SW480 (cell line): ENCODE results near the gene NMUR2.

Experiments used
- DNase-seq: peaks from one replicate; pipeline ENCODE4 v3.0.0-alpha.2; 2016; ENCODE audit warnings: low spot score

Gene NMUR2, protein sequence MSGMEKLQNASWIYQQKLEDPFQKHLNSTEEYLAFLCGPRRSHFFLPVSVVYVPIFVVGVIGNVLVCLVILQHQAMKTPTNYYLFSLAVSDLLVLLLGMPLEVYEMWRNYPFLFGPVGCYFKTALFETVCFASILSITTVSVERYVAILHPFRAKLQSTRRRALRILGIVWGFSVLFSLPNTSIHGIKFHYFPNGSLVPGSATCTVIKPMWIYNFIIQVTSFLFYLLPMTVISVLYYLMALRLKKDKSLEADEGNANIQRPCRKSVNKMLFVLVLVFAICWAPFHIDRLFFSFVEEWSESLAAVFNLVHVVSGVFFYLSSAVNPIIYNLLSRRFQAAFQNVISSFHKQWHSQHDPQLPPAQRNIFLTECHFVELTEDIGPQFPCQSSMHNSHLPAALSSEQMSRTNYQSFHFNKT

GRCh38 chr5:152405145-152405544 lies at the start of gene NMUR2:
NMUR2 (minus strand) TSS chr5:152405279; CDS start chr5:152405113, 166 bp downstream.
- DNase-seq, result peak; percentile 44

DNA sequence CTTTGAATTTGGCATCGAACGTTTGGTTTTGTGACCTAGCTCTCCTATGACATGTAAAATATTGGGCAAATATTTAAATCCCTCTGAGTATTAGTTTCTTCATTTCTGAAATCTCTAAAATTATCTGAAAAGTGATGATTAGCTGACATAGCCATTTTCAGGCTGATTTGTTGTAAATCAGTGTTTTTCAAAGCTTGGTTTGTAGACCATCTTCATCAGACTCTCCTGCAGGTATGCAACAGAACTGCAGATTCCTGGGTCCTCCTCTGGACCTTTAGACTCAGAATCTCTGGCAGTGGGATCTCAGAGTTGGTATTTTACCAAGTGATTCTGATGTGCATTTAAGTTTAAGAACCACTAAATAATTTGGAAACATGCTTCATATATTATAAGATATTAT lies 38.9 kb upstream of the NMUR2 start:
- no peak for DNase-seq

GRCh38 chr5:152439791-152440190 lies 34.7 kb upstream of the NMUR2 start:
- DNase-seq, result no peak

GRCh38 chr5:152437866-152438265 lies 32.8 kb upstream of the NMUR2 start:
- no peak for DNase-seq

DNA sequence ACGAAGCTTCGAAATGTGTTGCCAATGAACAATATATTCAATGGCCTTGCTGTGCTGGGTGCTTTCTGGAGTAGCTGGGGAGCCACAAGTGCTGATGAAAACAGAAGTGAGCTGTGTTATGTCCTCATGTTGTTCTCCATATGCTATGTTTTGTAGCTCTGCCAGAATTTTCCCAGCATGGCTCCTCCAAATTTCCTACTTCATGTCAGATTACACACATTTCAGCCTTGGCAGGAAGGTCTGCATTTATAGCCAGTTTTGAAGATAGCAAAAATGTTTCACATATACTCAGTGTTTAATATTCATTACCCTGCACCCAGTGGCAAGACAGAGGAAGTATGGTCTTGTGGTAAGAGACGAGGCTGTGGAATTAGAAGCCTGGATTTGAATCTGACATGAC lies 22.6 kb upstream of the NMUR2 start:
- no peak for DNase-seq

- no peak for DNase-seq
These were observed 20.0 kb upstream of the NMUR2 start for GRCh38 chr5:152425083-152425482.

DNA sequence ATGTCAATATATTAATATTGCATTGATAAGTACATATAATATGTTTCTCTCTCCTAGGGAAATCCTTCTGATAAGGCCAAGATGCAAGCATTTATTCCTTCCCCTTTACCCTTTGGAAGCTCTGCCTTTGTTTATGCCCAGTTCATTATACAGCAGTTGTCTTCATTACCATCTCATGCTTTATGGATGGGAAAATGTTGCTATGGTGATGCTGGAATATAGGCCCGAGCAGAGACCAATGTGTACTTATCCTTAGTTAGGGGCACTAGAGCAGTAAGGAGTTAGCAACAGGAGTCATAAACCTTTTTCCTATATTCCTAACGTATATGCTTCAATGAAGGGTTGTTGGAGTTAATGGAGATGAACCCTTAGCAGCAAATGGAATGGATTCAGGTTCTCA lies 19.4 kb upstream of the NMUR2 start:
- no peak for DNase-seq

GRCh38 chr5:152422081-152422480 lies 17.0 kb upstream of the NMUR2 start:
- DNase-seq, result no peak

GRCh38 chr5:152412129-152412528 lies 7.0 kb upstream of the NMUR2 start:
- no peak for DNase-seq

DNA sequence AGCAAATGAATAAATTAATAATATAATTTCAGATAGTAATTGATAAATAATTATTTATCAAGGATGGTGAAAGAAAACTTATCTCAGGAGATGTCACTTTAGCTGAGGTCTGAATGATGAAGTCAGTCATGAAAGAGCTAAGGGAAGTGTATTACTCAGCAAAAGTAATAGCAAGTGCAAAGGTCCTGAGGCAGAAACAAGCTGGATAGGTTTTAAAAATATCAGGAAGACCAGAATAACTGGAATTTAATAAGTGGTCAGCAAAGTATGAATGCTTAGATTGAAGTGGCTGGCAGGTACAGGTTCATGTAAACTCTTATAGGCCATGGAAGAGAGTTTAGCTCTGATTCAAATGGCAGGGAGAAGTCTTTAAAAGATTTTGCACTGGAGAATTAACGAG lies 1.0 kb upstream of the NMUR2 start:
- DNase-seq, result no peak

DNA sequence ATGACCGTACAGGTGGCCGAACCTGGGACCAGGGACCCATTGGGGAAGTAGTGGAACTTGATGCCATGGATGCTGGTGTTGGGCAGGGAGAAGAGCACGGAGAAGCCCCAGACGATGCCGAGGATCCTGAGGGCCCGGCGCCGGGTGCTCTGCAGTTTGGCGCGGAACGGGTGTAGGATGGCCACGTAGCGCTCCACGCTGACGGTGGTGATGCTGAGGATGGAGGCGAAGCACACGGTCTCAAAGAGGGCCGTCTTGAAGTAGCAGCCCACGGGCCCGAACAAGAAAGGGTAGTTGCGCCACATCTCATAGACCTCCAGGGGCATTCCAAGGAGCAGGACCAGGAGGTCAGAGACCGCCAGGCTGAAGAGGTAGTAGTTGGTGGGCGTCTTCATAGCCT lies 585 bp downstream of the NMUR2 start:
- DNase-seq, result no peak

DNA sequence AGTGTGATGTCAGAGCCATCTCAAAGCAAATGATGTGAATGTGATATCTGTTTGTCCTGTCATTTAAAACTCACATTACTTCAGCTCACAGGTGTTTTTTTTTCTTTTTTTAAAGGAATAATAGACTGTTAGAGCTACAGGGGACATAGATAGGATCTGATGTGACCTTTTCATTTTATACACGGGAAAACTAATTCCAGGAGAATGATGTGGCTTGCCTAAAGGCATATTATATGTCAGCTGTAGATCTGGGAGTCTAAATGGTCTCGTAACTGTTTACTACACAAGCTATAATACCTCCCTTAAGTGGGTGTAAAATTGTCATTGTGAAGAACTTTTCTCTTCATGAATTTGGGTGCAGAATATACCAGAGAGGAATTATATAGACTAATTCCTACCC lies 2.0 kb downstream of the NMUR2 start:
- no peak for DNase-seq

GRCh38 chr5:152400846-152401245 lies 4.2 kb downstream of the NMUR2 start:
- DNase-seq, result no peak

DNA sequence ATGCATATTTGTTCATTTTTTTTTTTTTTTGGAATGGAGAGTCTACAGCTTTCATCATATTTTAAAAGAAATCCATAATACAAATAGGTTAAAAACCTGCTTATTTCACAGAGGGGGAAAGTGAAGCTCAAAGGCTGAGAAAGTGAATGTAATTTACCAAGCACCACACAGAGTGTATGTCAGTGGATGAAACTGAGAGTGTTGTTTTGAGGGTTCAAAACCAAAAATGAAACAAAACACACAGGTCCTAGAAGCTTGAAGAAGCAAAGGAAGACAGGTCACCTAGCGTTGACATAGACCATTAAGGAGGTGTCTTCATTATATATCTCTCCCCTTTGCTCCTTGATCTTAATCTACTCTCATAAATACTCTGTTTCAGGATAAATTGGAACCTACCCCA lies 7.5 kb downstream of the NMUR2 start:
- DNase-seq, result no peak

DNA sequence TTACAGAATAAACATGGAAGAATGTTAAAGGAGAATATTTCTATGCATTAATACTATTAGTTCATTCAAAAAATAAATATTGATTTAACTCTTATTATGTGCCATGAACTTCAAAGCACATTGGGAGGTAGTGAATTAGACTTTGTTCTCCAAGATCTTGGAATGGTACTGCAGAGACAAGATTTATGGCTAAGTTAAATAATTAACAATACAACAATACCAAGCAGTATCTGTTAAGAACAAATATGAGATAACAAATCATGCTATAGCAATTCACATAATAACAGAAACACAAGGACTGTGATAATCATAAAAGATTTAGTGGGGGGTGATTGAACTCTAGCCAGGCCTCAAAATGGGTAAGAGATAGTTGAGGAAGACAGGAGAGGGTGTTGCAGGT lies 11.6 kb downstream of the NMUR2 start:
- no peak for DNase-seq

GRCh38 chr5:152389208-152389849 lies 15.8 kb downstream of the NMUR2 start:
- no peak for DNase-seq

DNA sequence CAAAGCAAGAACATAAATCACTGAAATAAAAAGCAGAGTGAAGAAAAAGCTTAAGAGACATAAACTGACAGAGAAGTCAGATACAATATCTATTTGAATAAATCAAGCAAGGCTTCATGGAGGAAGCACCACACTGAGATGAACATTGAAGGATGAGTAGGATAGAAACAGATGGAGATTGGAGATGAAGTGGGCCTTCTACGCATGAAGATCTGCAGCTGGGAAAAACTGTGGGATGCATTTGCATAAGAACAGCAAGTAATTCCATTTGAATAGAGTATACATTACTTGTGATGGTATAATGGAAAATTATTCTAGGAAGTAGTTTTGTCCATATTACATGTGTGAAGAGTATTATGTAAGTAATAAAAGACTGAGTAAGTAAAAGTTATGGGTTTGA lies 16.5 kb downstream of the NMUR2 start:
- DNase-seq, result no peak

GRCh38 chr5:152380415-152381123 lies 24.5 kb downstream of the NMUR2 start:
- DNase-seq, result no peak

GRCh38 chr5:152379331-152379730 lies 25.7 kb downstream of the NMUR2 start:
- no peak for DNase-seq

- DNase-seq, result no peak
These were observed 26.3 kb downstream of the NMUR2 start for GRCh38 chr5:152378730-152379129.

- no peak for DNase-seq
These were observed 28.2 kb downstream of the NMUR2 start for GRCh38 chr5:152376886-152377285.

DNA sequence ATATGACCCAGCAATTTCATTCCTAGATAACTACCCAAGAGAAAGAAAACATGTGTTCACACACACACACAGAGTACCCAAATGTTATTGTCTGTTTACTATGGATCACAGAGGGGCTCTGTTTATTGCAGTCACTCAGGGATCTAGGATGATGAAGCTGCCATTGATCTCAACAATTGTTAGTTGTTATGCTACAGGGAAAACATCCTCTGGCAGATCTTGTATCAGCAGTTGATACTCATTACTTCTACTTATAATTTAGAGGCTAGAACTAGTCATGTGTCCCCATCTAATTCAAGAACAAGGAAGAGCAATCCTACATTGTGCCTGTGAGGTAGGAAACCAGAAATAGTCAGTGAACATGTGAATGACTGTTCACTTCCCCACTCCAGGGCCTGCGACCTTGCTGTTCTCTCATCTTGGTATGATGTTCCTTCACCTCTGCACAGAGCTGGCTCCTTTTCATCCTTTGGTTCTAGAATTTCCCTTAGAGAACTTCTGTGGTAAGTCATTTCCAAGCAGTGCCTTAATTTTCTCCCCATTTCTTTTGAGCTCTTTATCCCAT lies 30.3 kb downstream of the NMUR2 start:
- no peak for DNase-seq

DNA sequence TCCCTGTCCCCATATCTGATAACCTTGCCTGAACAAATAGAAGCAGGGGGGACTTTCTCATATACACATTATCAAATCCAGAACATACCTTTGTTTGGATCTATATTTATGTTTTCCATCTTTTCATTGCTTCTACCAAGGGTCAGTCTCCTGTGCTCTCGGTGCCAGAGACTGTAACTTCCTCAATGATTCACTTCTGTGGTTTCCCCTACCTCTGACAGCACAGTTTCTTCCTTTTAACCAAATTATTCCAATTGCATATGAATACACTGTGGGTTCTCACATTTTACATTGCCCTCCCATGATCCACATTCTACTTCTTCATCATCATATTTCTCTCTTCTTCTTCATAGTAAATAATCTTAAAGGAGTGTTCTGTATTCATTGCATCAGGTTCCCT lies 32.2 kb downstream of the NMUR2 start:
- DNase-seq, result no peak
